ENCODE results near the gene BEST4.
"Not testable (repeated sequence)": the region's sequence is repeated elsewhere in the genome, so short reads cannot be mapped to it uniquely, and the experiment has no call there.

Gene BEST4

DNA sequence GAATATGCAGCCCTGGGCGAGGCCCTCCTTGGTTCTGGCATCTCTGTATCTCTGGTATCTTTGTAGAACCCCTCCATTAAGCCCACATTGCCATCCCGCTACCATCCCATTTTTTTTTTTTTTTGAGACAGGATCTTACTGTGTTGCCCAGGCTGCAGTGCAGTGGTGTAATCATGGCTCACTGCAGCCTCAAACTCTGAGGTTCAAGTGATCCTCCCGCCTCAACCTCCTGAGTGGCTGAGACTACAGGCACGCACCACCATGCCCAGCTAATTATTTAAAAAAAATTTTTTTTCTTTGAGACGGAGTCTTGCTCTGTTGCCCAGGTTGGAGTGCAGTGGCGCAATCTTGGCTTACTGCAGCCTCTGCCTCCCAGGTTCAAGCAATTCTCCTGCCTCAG is 36.4 kb upstream of the BEST4 start:
- H3K27me3 Mint-ChIP-seq; DNase-seq; H3K4me3 Mint-ChIP-seq; ATAC-seq (replicated peaks); H3K9me3 Mint-ChIP-seq; H3K27ac Mint-ChIP-seq: not testable (repeated sequence)
- Mint-ChIP-seq H3K36me3 (ENCODE audit: insufficient read depth) (peaks cover 20% of the 10 kb centered on the region), H3K4me1 (ENCODE audit: low read depth in 2 of 2) (peaks cover 18 to 20% of the 10 kb centered on the region in 2 donors)

DNA sequence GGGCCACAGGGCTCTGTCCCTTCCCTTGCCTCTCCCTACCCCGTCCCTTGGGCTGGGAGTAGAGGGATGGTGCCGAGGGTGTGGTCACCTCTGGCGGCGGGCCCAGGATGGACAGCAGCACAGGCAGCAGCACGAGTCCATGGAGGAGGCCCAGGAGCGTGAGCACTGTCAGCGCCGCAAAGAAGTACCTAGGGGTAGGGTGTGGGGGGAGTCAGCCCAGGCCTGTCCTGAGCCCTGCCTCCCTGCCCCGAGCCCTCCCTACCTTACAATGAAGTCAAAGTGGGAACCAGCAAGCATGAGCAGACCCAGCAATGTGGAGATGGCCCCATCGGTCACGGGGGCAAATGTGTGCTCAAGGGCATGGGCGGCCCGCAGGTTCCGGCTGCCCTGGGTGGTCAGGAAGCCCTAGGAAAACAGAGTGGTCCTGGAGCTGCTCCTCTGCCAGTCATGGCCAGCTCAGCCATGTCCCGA is 35.0 kb upstream of the BEST4 start:
- H3K9me3 Mint-ChIP-seq = no peaks in the 10 kb centered on the region
- H3K36me3 Mint-ChIP-seq (ENCODE audit: insufficient read depth) = peaks cover 30% of the 10 kb centered on the region
- no peak for ATAC-seq (replicated peaks)
- no peaks in the 10 kb centered on the region for H3K27me3 Mint-ChIP-seq
- no peak overlapping the region for H3K27ac Mint-ChIP-seq
- H3K4me1 Mint-ChIP-seq (ENCODE audit: low read depth in 2 of 2) = peaks cover 24 to 26% of the 10 kb centered on the region in 2 donors
- DNase-seq = no peak
- H3K4me3 Mint-ChIP-seq = no peak overlapping the region

DNA sequence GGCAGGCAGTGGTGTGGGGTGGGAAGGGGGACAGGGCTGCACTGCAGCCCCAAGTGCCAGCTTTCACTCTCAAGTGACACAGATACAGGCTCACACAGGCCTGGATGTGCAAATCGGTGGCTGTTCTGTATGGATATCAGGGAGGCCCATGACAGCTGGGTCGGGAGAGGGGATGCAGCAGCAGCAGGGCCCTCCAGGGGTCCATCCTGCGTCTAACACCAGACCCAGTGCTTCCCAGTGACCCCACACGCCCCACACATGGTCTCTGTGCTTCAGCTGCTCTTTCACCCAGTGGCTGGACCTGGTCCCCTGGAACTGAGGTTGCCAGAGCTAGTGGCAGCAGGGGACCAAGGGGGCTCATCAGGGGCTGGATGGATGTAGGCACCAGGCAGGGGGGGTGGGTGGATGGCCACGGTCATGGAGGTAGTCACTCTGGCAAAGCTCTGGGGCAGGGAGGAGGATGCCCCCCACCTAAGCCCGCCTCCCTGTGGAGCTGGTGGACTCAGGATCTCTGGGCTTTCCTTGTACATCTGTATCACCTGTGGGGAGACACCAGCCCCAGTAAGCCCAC is 34.2 kb upstream of the BEST4 start:
- H3K9me3 Mint-ChIP-seq = no peaks in the 10 kb centered on the region
- peaks cover 30% of the 10 kb centered on the region for H3K36me3 Mint-ChIP-seq (ENCODE audit: insufficient read depth)
- H3K4me3 Mint-ChIP-seq = no peak overlapping the region

DNA sequence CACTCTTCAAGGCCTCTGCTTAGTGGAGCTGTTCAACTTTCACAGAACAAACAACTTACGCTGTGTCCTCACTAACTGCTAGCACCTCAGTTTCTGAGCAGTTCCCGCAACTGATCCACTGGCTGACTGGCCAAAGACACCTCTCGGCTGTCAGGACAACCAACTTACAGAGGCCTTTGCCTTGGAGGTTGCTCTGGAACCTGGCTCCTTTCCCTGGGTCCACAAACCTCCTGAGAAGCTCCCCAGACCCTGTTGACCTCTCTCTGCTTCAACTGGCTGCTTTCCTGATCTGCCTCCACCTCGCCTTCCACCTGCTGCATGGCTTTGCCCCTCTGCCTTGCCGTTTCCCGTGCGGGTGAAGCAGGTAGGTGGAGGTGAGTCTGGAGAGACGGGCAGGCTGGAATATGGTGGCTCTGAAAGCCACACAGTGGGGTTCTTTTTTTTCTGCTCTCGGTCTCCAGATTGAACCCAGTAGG is 33.3 kb upstream of the BEST4 start:
- no peaks in the 10 kb centered on the region for H3K27me3 Mint-ChIP-seq
- no peak for ATAC-seq (replicated peaks)
- DNase-seq = no peak
- H3K9me3 Mint-ChIP-seq = no peaks in the 10 kb centered on the region
- peak overlapping the region; percentile 89 to 93 for H3K4me3 Mint-ChIP-seq
- H3K36me3 Mint-ChIP-seq (ENCODE audit: insufficient read depth) = peaks cover 30% of the 10 kb centered on the region
- H3K4me1 Mint-ChIP-seq (ENCODE audit: low read depth in 2 of 2) = peaks cover 26 to 27% of the 10 kb centered on the region in 2 donors
- H3K27ac Mint-ChIP-seq = peak overlapping the region; percentile 100

More for the DNA sequence above, 34.2 kb upstream of the BEST4 start:
- no peaks in the 10 kb centered on the region for H3K27me3 Mint-ChIP-seq
- ATAC-seq (replicated peaks) (no peak), DNase-seq (no peak)
- no peak overlapping the region for H3K27ac Mint-ChIP-seq
- peaks cover 26 to 27% of the 10 kb centered on the region in 2 donors for H3K4me1 Mint-ChIP-seq (ENCODE audit: low read depth in 2 of 2)

DNA sequence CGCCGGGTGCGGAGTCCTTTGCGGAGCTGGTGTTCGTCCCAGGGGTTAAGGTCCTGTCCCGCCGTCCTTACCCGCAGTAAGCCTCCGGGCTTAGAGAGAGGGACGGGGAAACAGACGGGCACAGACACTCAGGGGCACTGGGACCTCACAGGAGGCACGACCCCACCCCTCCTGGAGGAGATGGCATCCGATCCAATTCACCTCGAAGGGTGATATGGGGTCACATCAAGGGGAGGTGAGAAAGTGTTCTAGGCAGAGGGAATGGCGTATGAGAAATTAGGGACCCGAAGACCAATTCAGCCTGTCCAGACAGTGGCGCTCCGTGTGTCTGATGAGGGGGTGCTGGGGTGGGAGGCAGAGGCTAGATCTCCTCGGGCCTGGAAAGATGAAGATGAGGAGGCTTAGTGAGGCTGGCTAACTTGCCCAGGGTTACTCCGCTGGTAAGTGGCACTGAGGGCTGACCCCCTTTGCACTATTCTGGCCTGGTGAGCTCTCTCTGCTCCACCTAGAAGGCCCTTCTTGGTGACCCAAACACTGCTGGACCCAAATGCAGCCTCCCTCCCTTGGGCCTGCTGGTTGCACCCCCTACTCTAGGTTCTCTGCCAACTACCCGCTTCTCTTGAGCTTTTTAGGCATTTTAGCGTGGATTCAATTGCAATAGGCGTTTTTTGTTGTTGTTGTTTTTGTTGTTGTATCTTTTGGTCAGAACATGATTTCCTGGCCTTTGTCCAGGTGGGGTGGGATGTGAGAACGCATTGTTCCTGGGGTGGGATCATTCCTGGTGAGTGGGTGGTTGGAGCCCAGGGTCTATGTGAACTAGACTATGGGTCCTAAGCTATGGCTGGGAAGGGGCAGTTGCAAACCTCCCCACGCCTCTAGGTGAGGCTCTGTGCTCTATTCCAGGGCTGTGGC is 32.6 kb upstream of the BEST4 start:
- no peak for ATAC-seq (replicated peaks)

DNA sequence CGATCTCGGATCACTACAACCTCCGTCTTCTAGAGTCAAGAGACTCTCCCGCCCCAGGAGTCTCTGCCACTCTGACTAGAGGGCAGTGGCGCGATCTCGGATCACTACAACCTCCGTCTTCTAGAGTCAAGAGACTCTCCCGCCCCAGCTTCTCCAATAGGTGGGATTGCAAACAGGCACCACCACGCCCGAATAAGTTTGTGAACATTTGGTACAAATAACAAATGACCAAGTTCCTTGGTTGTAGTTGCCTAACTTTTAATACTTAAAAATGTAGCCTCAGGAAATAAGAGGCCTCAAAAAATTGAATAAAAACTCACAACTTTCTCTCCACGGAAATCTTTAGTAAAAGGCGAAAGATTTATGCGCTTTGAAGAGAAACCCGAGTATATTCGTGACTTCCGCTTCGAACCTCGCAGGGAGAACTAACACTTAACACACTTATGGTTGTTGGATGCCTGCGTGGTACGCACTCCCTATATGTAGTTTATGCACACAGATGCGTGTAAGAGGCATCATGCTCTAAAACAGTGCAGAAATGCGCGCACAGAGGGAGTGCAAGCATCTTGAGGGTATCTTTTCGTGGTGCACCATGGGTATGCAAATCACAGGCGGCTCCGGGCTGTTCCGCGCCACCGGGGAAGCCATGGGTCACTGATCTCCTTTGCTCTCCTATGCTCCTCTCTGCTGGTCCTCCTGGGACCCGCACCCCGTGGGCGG is 31.8 kb upstream of the BEST4 start:
- Mint-ChIP-seq H3K4me1 (ENCODE audit: low read depth in 2 of 2) (peaks cover 32 to 33% of the 10 kb centered on the region in 2 donors), H3K27me3 (no peaks in the 10 kb centered on the region), H3K36me3 (ENCODE audit: insufficient read depth) (peaks cover 29% of the 10 kb centered on the region), H3K4me3 (peak overlapping the region; percentile 89 to 93), H3K9me3 (no peaks in the 10 kb centered on the region), H3K27ac (peak overlapping the region; percentile 100)
- ATAC-seq (replicated peaks) = peak; percentile 80
- DNase-seq = peak; percentile 78 to 89 (median 82)

More for the DNA sequence above, 32.6 kb upstream of the BEST4 start:
- Mint-ChIP-seq H3K4me1 (ENCODE audit: low read depth in 2 of 2) (peaks cover 26 to 27% of the 10 kb centered on the region in 2 donors), H3K27ac (peak overlapping the region; percentile 100), H3K36me3 (ENCODE audit: insufficient read depth) (peaks cover 28% of the 10 kb centered on the region), H3K9me3 (no peaks in the 10 kb centered on the region), H3K27me3 (no peaks in the 10 kb centered on the region), H3K4me3 (peak overlapping the region; percentile 89 to 93)
- no peak for DNase-seq

DNA sequence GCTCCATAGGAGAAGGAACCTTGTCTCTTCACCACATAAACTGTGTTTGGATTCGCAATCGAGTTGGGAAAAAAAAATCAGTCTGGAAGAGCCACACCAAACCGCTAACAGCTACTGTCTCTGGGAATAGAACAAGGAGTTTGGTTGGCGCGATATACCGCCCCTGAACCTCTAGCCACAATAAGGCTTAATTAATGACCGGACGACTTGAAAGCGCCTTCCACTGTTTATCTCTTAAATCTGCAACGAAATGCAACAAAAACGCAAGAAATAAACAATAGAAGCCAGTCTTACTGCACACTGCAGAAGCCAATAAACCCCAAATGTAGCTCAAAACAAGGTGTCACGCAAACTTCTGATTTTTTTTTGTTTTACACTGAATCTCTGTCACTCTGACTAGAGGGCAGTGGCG is 31.2 kb upstream of the BEST4 start:
- DNase-seq = no peak
- no peak for ATAC-seq (replicated peaks)
- Mint-ChIP-seq H3K9me3 (no peaks in the 10 kb centered on the region), H3K27ac (peak overlapping the region; percentile 100), H3K36me3 (ENCODE audit: insufficient read depth) (peaks cover 30% of the 10 kb centered on the region), H3K27me3 (no peaks in the 10 kb centered on the region), H3K4me1 (ENCODE audit: low read depth in 2 of 2) (peaks cover 34 to 35% of the 10 kb centered on the region in 2 donors), H3K4me3 (peak overlapping the region; percentile 89 to 93)

DNA sequence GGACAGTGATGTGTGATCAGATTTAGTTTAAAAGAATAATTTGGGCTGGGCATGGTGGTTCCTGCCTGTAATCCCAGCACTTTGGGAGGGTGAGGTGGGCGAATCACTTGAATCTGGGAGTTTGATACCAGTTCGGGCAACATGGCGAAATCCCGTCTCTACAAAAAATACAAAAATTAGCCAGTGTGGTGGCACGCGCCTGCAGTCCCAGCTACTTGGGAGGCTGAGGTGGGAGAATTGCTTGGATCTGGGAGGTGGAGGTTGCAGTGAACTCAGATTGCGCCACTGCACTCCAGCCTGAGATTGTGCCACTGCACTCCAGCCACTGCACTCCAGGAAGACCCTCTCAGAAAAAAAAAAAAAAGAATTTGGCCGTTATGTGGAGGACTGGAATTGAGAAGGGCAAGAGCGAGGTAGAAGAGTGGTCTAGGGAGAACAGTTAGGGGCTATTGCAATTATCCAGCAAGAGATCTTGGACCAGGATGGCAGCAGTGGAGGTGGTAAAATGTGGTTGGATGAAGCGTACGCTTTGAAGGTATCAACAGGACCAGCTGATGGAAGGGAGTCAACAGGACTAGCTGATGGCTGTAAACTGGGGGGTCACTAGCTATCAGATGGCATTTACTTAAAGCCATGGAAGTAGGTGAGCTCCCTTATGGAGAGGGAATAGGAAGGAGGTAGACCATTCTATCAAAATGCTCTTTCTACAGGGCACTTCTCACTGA is 30.0 kb upstream of the BEST4 start:
- no peaks in the 10 kb centered on the region for H3K27me3 Mint-ChIP-seq
- no peak for DNase-seq
- H3K36me3 Mint-ChIP-seq (ENCODE audit: insufficient read depth) = peaks cover 40% of the 10 kb centered on the region
- peak overlapping the region; percentile 89 to 93 for H3K4me3 Mint-ChIP-seq
- no peaks in the 10 kb centered on the region for H3K9me3 Mint-ChIP-seq
- no peak for ATAC-seq (replicated peaks)
- peak overlapping the region; percentile 88 to 100 for H3K27ac Mint-ChIP-seq
- peaks cover 37% of the 10 kb centered on the region in 2 donors for H3K4me1 Mint-ChIP-seq (ENCODE audit: low read depth in 2 of 2)

DNA sequence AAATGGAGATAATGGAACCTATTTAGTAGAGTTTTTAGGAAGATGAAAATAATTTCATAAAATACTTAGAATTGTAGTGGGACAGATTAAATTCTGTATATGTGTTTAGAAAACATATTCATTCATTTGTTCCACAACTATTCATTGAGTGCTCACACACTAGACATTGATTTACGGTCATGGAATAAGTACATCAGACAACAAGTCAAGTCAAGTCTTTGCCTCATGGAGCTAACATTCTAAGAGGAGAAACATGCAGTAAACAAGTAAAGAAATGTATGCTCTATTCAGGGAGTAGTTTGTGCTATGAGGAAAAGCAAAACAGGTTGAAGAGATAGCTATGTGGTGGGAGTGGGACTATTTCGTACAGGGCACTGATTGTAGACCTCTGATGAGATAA is 29.3 kb upstream of the BEST4 start:
- ATAC-seq (replicated peaks) (no peak), DNase-seq (no peak)
- peaks cover 37 to 40% of the 10 kb centered on the region in 2 donors for H3K4me1 Mint-ChIP-seq (ENCODE audit: low read depth in 2 of 2)
- H3K27ac Mint-ChIP-seq = peak overlapping the region in 1 of 2 donors; percentile 100
- no peaks in the 10 kb centered on the region for H3K9me3 Mint-ChIP-seq
- H3K4me3 Mint-ChIP-seq = peak overlapping the region in 1 of 2 donors; percentile 93
- peaks cover 43% of the 10 kb centered on the region for H3K36me3 Mint-ChIP-seq (ENCODE audit: insufficient read depth)
- H3K27me3 Mint-ChIP-seq = no peaks in the 10 kb centered on the region

DNA sequence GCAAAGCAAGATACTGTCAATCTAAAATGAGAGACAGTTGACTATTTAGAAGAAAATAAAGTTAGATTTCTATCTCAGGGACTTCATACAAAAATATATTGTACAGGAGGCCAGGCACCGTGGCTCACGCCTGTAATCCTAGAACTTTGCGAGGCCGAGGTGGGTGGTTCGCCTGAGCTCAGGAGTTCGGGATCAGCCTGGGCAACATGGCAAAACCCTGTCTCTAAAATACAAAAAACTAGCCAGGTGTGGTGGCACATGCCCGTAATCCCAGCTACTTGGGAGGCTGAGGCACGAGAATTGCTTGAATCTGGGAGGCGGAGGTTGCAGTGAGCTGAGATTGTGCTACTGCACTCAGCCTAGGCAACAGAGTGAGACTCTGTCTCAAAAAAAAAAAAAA is 28.0 kb upstream of the BEST4 start:
- H3K27ac Mint-ChIP-seq; H3K9me3 Mint-ChIP-seq; ATAC-seq (replicated peaks); DNase-seq; H3K27me3 Mint-ChIP-seq: not testable (repeated sequence)
- Mint-ChIP-seq H3K4me3 (peak overlapping the region in 1 of 2 donors; percentile 78), H3K36me3 (ENCODE audit: insufficient read depth) (peaks cover 55% of the 10 kb centered on the region), H3K4me1 (ENCODE audit: low read depth in 2 of 2) (peaks cover 44 to 46% of the 10 kb centered on the region in 2 donors)

DNA sequence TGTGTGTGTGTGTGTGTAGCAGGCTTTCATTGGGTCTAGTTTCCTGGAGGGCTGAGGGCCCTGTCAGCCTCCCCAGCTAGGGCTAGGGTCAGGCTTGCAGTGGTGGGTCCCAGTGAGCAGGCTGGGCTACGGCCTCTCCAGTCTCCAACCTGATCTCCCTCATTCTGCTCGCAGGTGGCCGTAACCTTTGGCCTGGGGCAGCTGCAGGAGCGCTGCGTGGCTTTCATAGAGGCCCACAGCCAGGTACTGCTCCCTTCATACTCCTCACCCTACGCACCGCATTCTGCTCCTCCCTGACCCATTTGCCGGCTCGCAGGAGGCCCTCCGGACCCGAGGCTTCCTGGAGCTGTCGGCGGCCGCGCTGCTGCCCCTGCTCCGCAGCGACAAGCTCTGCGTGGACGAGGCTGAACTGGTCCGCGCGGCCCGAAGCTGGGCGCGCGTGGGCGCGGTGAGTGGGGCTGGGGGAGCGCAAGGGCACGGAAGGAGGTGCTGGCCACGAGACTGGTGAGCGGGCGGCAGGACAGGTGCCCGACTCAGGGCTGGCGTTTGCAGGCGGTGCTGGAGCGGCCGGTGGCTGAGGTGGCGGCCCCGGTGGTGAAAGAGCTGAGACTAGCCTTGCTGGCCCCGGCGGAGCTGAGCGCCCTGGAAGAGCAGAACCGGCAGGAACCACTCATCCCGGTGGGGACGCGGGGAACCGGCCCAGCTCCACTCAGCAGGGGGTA is 25.0 kb upstream of the BEST4 start:
- H3K4me3 Mint-ChIP-seq = peak overlapping the region; percentile 78 to 92
- H3K27ac Mint-ChIP-seq = peak overlapping the region; percentile 97 to 99
- no peaks in the 10 kb centered on the region for H3K9me3 Mint-ChIP-seq
- no peak for DNase-seq
- peaks cover 64% of the 10 kb centered on the region for H3K36me3 Mint-ChIP-seq (ENCODE audit: insufficient read depth)
- ATAC-seq (replicated peaks) = no peak
- peaks cover 46 to 53% of the 10 kb centered on the region in 2 donors for H3K4me1 Mint-ChIP-seq (ENCODE audit: low read depth in 2 of 2)
- H3K27me3 Mint-ChIP-seq = no peaks in the 10 kb centered on the region

DNA sequence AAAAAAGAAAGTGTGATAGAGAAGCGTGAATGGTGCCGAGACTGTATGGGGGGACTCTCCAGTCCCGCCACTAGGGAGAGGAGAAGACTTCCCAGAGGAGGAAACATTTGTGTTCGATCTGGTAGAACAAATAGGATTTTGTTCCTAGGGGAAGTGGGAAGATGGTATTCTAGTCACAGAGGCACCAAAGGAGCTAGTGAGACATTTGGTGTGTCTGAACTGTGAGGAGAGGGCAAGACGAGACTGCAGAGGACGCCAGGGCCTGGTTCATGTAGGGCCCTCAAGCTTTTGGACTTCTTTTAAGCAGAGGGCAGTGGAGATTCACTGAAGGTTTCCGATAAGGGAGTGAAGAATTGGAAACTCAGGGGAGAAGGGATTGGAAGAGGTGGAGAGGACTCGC is 23.3 kb upstream of the BEST4 start:
- Mint-ChIP-seq H3K4me3 (peak overlapping the region; percentile 54 to 76), H3K9me3 (no peaks in the 10 kb centered on the region), H3K27me3 (no peaks in the 10 kb centered on the region), H3K27ac (peak overlapping the region; percentile 98 to 99), H3K36me3 (ENCODE audit: insufficient read depth) (peaks cover 80% of the 10 kb centered on the region), H3K4me1 (ENCODE audit: low read depth in 2 of 2) (peaks cover 58 to 62% of the 10 kb centered on the region in 2 donors)
- DNase-seq (no peak), ATAC-seq (replicated peaks) (no peak)
